Mononuclear cell (primary cell): ENCODE data around the gene EEF1A2. TPM values are rescaled to one million over a fixed set of nuclear protein-coding genes. Genes with fewer than 3 reads are reported as not detected.

Experiments used
- H3K27me3 ChIP-seq: 2 replicates; pipeline ENCODE4 v1.6.0; 2011; ENCODE audit warnings: low read length, control low read depth; ENCODE audit not compliant: insufficient read depth
- H3K4me1 ChIP-seq: 2 replicates; pipeline ENCODE4 v1.5.1; 2011; ENCODE audit warnings: mild to moderate bottlenecking, low read length, control low read depth; ENCODE audit not compliant: insufficient read depth
- H3K4me3 ChIP-seq: 2 replicates; pipeline ENCODE4 v1.5.1; 2011; ENCODE audit warnings: mild to moderate bottlenecking, low read length, moderate library complexity
- H3K9me3 ChIP-seq: 2 replicates; pipeline ENCODE4 v1.5.1; 2011; ENCODE audit warnings: low read depth, mild to moderate bottlenecking, control low read depth, low read length
- total RNA-seq: library from RNA; depleted of rRNA; stranded (reverse); fragments of >200 nt; gene quantifications from one replicate; pipeline ENCODE4 v1.2.3, GENCODE V29; 2012

Gene EEF1A2
- total RNA-seq, 1 donor = 0.73 TPM

- peaks cover 6% of the 10 kb centered on the region for H3K4me1 ChIP-seq
- no peak overlapping the region for H3K4me3 ChIP-seq
- no peaks in the 10 kb centered on the region for H3K9me3 ChIP-seq
- peaks cover 15% of the 10 kb centered on the region for H3K27me3 ChIP-seq
Observed at GRCh38 chr20:63493563-63494020, 5.3 kb downstream of the EEF1A2 start.

GRCh38 chr20:63492982-63493381 is 5.9 kb downstream of the EEF1A2 start:
- H3K27me3 ChIP-seq = peaks cover 11% of the 10 kb centered on the region
- no peaks in the 10 kb centered on the region for H3K9me3 ChIP-seq
- no peak overlapping the region for H3K4me3 ChIP-seq
- H3K4me1 ChIP-seq = peaks cover 6% of the 10 kb centered on the region

GRCh38 chr20:63492518-63492917 is 6.4 kb downstream of the EEF1A2 start:
- no peak overlapping the region for H3K4me3 ChIP-seq
- H3K9me3 ChIP-seq = no peaks in the 10 kb centered on the region
- peaks cover 9% of the 10 kb centered on the region for H3K27me3 ChIP-seq
- peaks cover 6% of the 10 kb centered on the region for H3K4me1 ChIP-seq

- H3K4me1 ChIP-seq = peaks cover 6% of the 10 kb centered on the region
- no peak overlapping the region for H3K4me3 ChIP-seq
- no peaks in the 10 kb centered on the region for H3K9me3 ChIP-seq
- H3K27me3 ChIP-seq = peaks cover 9% of the 10 kb centered on the region
Observed at GRCh38 chr20:63491635-63492230, 7.2 kb downstream of the EEF1A2 start.

GRCh38 chr20:63491078-63491477 is 7.8 kb downstream of the EEF1A2 start:
- H3K4me1 ChIP-seq = peaks cover under 1% of the 10 kb centered on the region
- H3K4me3 ChIP-seq = no peak overlapping the region
- no peaks in the 10 kb centered on the region for H3K9me3 ChIP-seq
- peaks cover 8% of the 10 kb centered on the region for H3K27me3 ChIP-seq

- no peaks in the 10 kb centered on the region for H3K4me1 ChIP-seq
- H3K27me3 ChIP-seq = peaks cover 8% of the 10 kb centered on the region
- H3K9me3 ChIP-seq = no peaks in the 10 kb centered on the region
- H3K4me3 ChIP-seq = no peak overlapping the region
Observed at GRCh38 chr20:63490416-63490815, 8.5 kb downstream of the EEF1A2 start.

GRCh38 chr20:63488315-63489251 is 10.3 kb downstream of the EEF1A2 start:
- Histone ChIP-seq H3K4me3 (no peak overlapping the region), H3K27me3 (peaks cover 8% of the 10 kb centered on the region), H3K9me3 (no peaks in the 10 kb centered on the region), H3K4me1 (no peaks in the 10 kb centered on the region)

GRCh38 chr20:63487781-63488241 is 11.1 kb downstream of the EEF1A2 start:
- H3K9me3 ChIP-seq = no peaks in the 10 kb centered on the region
- H3K4me3 ChIP-seq = no peak overlapping the region
- H3K4me1 ChIP-seq = no peaks in the 10 kb centered on the region
- H3K27me3 ChIP-seq = peaks cover 8% of the 10 kb centered on the region

- Histone ChIP-seq H3K4me3 (no peak overlapping the region), H3K27me3 (peaks cover 8% of the 10 kb centered on the region), H3K4me1 (no peaks in the 10 kb centered on the region)
Observed at GRCh38 chr20:63487116-63487764, 11.6 kb downstream of the EEF1A2 start.

GRCh38 chr20:63486300-63486855 is 12.5 kb downstream of the EEF1A2 start:
- Histone ChIP-seq H3K27me3 (peaks cover 8% of the 10 kb centered on the region), H3K4me1 (no peaks in the 10 kb centered on the region), H3K9me3 (no peaks in the 10 kb centered on the region), H3K4me3 (no peak overlapping the region)

More at GRCh38 chr20:63487116-63487764, 11.6 kb downstream of the EEF1A2 start:
- no peaks in the 10 kb centered on the region for H3K9me3 ChIP-seq

- peaks cover 8% of the 10 kb centered on the region for H3K27me3 ChIP-seq
Observed at GRCh38 chr20:63484651-63485403, 14.1 kb downstream of the EEF1A2 start.

GRCh38 chr20:63484236-63484635 is 14.6 kb downstream of the EEF1A2 start:
- H3K9me3 ChIP-seq = no peaks in the 10 kb centered on the region
- H3K27me3 ChIP-seq = peaks cover 8% of the 10 kb centered on the region
- no peaks in the 10 kb centered on the region for H3K4me1 ChIP-seq
- H3K4me3 ChIP-seq = no peak overlapping the region

More at GRCh38 chr20:63484651-63485403, 14.1 kb downstream of the EEF1A2 start:
- no peak overlapping the region for H3K4me3 ChIP-seq
- H3K9me3 ChIP-seq = no peaks in the 10 kb centered on the region
- no peaks in the 10 kb centered on the region for H3K4me1 ChIP-seq

- no peaks in the 10 kb centered on the region for H3K4me1 ChIP-seq
- H3K27me3 ChIP-seq = peaks cover 8% of the 10 kb centered on the region
- no peak overlapping the region for H3K4me3 ChIP-seq
- no peaks in the 10 kb centered on the region for H3K9me3 ChIP-seq
Observed at GRCh38 chr20:63483834-63484233, 15.0 kb downstream of the EEF1A2 start.

- no peak overlapping the region for H3K4me3 ChIP-seq
- no peaks in the 10 kb centered on the region for H3K9me3 ChIP-seq
- peaks cover under 1% of the 10 kb centered on the region for H3K27me3 ChIP-seq
- H3K4me1 ChIP-seq = no peaks in the 10 kb centered on the region
Observed at GRCh38 chr20:63482021-63482587, 16.8 kb downstream of the EEF1A2 start.
